Gastroesophageal sphincter (tissue), 3 donors: ENCODE results near the gene FAM168B.

Source experiments
- CTCF ChIP-seq, 4 experiments: fragments of 200-600 bp in 2 of 4; fragments of 450-650 bp in 2 of 4; sonication (generic) in 1 of 4; IDR thresholded peaks; one replicate each; pipeline ENCODE4 v1.5.1; 2017 to 2019; ENCODE audit warnings: antibody characterized with exemption in 4 of 4, mild to moderate bottlenecking in 2 of 4, moderate library complexity in 2 of 4
- EP300 ChIP-seq: sonication (generic); formaldehyde crosslinking; IDR thresholded peaks from one replicate; pipeline ENCODE4 v1.6.1; 2017; ENCODE audit warnings: antibody characterized with exemption, mild to moderate bottlenecking
- POLR2A ChIP-seq, 2 donors: fragments of 450-650 bp; IDR thresholded peaks; one replicate each; pipeline ENCODE4 v1.6.1; 2017; ENCODE audit warnings: antibody characterized with exemption in 2 of 2, mild to moderate bottlenecking in 2 of 2, moderate library complexity in 1 of 2
- POLR2AphosphoS5 ChIP-seq: sonication (generic); formaldehyde crosslinking; IDR thresholded peaks from one replicate; pipeline ENCODE4 v1.6.1; 2017; ENCODE audit warnings: antibody characterized with exemption

GRCh38 chr2:131004446-131005209, 88.6 kb downstream of the FAM168B start:
- TF ChIP-seq POLR2A (IDR thresholded peaks at IDR 0.05) (no peak), CTCF (IDR thresholded peaks at IDR 0.05) (no peak), POLR2AphosphoS5 (no peak), EP300 (no peak)
